GM19467 (cell line): ENCODE results near the gene UPF3A.

Source experiments
- ATAC-seq: cut with Tn5 transposase; IDR thresholded peaks from one replicate; pipeline ENCODE4 v1.9.1; 2021; ENCODE audit warnings: mild to moderate bottlenecking, moderate library complexity; ENCODE audit not compliant: unreplicated experiment

UPF3A gene

DNA sequence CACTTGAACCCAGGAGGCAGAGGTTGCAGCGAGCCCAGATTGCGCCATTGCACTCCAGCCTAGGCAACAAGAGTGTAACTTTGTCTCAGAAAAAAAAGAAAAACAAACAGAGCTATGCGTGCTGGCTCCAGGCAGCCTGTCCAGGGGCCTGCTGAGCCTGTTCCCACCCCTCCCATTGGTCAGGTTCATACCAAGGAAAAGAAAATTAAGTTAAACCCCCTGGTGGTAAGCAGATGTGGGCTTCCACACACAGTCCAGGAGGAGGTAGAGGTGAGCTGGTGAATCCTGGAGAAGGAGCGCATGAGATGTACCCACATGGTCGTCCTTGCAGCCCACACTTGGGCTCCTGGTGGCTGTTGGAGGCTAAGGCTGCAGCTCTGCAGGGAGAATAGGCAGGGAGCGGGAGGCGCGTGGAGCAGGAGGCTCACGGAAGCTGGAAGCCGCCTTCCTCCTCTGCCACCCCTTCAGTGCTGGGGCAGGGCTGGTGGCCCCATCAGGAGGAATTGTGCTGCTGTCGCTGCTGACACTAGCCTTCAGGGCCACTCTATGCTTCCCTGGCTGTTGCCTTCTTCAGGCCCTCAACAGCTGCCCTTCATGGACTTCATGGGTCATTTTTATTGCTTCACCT lies 22.4 kb downstream of the UPF3A start:
- ATAC-seq = no peak

DNA sequence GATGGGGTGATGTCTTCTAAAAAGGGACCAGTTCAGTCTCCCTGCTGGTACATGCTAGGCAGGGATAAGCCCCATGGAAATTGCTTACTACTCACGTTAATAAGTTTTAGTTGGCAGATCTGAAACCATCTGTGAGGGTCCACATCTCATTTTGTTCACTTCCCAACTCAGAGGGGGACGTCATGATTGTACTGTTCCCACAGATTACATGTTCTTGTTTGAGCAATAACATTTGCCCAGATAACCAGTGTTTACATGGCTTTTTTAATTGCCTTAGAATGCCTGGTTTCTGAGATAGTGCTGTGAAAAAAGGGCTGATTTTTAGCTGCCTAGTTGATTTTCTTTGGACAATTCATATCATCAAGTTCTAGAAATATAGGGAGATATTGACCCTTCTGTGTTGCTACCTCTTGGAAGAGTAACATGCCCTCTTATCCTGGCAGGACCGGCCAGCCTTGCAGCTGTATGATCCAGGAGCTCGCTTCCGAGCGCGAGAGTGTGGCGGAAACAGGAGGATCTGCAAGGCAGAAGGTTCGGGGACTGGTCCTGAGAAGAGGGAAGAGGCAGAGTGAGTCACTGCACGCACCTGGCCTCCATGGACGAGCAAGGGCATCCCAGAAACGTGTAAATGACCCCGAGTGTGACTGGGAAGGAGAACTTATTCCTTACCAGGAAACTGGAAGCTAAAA lies 23.1 kb downstream of the UPF3A start:
- ATAC-seq = no peak

DNA sequence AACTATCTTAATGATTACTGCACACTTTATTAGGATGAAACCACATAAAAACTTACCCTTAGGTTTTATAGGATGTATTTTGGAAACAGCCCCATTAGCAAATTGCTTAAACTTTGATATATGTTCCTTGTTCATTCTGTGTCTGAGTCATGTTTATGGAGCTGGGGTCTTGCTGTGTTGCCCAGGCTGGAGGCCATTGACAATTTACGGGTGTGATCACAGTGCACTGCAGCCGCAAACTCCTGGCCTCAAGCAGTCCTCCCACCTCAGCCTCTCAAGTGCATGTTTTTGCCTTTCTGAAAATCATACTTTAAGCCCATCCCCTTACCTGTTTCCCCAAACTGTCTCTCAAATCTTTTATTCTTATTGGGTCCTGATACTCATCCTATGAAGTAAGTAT lies 27.7 kb downstream of the UPF3A start:
- no peak for ATAC-seq

DNA sequence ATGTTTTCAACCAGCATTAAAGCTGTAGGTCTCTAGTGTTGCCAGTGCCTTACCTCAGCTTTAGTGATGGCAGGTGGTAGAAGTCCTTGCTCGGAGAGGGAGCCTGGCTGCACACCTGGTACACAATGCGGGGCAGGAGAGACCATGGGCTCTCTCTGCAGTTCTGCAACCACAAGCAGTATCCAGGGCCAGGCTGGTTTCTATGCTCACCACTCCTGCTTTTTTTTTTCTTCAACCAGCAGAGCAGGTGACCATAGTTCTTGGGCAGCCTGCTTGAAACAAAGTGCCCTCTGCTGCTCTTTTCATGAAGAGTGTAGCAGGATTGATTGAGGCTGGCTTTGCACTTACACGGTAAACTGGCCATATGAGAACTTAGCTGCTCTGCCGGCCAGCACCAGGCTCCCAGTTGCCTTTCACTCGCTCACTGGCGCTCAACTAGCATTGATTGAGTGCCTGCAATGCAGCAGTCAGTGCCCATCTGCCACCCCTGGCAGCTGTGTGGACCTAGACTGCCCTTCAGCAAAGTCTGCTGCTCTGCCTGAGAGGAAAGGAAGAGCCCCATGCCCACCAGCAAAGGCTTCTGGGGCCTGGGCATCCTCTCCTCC lies 28.5 kb downstream of the UPF3A start:
- ATAC-seq = no peak

DNA sequence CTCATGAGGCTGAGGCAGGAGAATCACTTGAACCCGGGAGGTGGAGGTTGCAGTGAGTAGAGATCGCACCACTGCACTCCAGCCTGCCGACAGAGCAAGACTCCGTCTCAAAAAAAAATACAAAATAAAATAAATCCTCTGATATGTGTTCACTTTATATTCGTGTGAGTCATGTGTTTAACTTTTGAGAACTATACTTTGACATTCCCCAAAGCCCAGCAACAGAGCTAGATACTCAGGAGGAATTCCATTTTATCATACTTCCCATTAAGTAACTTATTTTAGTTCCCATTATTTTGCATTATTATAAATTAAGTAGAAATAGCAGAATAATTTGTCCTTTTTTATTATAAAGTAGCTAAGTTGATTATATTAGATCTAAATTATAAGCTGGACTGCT lies 29.6 kb downstream of the UPF3A start:
- ATAC-seq = no peak

DNA sequence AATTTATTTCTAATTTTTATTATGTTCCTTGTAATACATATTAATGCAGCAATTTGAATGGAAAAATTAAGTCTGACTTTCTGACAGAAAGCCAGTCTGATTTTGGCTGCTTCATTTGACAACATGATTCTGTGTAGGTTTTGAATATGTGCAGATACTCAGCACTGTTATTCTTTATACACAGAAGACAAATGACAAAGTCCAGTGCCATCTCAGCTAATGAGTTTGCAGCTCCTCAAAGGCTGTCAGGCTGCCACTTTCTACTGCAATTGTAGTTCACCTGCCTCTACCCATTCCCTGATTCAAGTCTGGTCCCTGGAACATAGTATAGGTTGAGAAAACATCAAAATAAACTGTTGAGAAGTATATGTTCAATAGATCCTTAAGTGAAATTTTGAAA lies 30.0 kb downstream of the UPF3A start:
- ATAC-seq = no peak

DNA sequence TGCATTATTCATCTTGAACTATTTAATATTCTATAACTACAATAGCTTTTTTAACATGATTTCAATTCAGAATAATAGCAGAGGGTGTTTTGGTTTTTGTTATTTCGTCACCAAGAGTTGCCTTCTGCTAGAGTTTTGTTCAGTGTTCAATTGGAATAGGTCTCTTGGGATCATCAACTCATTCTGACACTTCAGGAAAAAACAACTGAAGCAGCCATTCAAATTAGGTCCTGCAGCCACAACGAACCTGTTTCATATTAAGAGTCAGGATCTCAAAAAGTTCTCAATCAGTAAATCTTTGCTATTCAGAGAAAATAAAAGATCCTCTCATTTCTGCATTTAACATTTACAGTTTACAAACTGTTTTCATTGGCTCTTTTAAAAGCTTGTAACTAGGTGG lies 30.5 kb downstream of the UPF3A start:
- ATAC-seq = no peak

DNA sequence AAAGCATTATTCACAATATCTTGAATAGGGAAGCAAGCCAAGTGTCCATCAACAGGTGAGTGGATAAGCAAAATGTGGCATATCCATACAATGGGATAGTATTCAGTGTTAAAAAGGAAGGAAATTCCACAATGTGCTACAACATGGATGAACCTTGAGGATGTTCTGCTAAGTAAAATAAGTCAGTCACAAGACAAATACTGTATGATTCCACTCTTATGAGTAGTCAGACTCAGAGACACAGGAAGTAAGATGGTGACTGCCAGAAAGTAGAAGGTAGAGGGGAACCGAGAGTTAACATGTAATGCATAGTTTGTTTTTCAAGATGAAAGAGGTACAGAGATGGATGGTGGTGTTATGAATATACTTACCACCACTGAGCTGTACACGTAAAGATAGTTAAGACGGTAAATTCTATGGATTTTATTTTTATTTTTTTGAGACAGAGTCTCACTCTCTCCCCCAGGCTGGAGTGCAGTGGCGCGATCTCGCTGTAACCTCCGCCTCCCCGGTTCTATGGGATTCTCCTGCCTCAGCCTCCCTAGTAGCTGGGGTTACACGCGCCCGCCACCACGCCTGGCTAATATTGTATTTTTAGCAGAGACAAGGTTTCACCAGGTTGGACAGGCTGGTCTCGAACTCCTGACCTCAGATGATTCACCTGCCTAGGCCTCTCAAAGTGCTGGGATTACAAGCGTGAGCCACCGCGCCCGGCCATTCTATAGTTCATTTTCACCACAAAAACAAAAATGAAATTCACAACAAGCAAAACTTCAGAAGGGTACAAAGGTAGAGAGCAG lies 31.9 kb downstream of the UPF3A start:
- no peak for ATAC-seq

DNA sequence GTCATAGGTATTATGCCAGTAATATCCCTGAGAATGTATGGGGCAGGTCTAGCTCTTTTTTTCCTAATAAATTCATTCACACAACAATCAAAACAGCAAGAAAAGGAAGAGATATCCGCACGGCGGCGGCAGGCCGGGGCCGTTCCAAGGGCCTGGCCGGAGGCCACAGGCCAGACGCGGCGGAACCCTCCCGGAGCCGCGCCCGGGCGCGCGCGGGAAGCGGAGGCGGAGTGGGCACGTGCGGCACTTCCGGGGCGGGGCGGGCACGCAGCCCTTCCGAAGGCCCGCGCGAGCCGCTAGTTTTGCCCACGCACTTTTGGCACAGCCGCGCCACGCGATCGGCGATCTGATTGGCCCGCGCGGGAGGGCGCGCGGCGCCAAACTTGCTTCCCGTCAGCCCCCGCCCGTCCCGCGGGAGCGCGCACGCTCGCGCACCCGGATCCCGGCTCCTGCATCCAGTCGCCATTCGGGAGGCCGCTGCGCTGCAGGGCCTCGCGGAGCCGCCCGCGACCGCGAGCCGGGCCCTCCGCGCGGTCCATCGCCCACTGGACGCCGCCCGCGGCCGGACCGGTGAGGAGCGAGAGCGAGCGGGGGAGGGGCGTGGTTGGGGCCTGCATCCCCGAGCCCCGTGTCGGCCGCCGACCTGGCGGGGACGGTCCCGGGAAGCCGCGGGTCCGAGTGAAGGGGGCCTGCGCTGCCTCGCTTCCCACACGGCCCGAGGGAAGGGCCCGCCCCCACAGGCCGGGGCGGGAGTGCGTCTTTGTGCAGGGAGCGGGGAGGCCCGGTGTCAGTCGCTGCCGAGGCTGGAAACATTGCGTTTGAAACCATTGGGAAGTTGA lies 32.9 kb downstream of the UPF3A start, which contains the start of gene CHAMP1:
CHAMP1 (plus strand) TSS at position 430 of the 839 bp plus-strand sequence. CDS start 9,340 bp downstream, outside the sequence.
- peak; percentile 84 for ATAC-seq

DNA sequence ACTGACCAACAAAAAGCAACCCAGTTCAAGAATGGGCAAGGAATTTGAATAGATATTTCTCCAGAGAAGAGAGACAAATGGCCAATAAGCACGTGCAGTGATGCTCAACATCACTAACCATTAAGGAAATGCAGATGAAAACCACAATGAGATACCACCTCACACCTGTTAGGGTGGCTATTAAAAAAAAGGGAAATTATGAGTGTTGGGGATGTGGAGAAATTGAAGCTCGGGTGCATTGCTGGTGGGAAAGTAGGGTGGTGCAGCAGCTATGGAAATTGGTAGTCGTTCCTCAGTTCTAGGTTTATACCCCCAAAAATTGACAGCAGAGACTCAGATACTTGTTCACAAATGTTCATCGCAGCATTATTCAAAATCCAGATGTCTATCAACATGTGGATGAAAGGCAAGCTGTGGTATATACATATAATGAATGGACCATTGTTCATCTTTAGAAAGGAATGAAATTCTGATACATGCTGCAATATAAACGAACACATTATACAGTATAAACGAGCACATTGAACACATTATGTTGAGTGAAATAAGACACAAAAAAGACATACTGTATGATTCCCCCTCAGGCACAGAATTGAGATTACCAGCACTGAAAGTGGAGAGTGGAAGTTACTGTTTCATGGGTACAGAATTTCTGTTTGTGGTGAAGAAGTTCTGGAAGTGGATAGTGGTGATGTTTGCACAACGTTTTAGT lies 33.8 kb downstream of the UPF3A start:
- ATAC-seq = no peak

DNA sequence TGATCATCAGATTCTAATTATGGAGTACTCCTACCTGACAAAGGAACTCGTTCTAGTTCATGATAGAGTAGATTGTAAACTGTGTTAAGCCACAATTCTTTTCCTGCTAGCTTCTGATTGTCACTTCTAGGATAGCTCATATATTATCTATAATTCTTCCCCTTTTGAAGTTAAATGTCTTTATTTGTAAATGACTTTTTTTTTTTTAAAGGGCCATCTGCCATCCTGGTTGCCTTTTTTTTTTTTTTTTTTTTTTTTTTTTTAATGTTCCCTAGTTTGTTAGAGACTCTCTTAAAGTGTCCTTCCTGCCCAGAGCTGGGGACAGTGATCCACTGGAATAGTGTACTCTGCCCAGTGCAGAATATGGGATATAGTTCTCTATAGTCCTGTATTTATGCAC lies 37.2 kb downstream of the UPF3A start:
- no peak for ATAC-seq

DNA sequence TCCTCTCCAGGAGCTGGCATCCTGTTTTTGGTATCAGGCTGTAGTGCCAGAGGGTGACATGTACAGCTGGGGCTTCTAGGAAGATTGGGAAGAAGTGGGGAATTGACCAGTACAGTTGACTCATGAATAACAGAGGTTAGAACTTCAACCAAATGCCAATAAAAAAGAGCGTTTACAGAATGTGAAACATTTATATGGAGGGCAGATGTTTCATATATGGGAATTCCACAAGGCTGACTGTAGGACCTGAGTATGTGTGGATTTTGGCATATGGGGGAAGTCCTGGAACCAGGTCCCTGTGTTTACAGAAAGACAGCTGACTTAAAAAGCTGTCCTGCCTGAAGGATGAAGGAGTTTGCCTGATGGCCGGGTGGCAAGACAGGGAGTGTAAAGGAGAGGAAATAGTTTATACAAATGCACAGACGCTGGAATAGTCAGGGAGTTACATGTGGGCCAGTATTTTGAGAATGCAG lies 38.1 kb downstream of the UPF3A start:
- ATAC-seq = no peak

DNA sequence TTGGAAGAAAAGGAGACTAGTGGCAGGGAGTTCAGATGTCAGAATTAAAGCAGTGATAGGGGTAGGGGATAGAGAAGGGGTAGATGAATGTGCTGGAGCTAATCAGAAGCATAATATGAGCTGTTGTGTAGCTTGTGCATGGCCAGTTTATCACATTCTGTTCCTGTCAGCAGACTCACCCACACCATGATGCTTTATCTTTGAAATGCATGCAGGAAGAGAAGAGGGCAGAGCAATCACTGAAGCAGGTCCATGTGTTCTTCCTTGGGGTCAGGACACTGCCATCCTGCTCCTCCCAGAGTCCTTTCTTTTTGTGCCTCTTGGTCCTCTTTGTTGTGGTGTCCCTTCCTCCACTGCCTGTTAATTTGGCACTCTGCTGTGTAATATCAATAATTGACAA lies 38.7 kb downstream of the UPF3A start:
- ATAC-seq = no peak

DNA sequence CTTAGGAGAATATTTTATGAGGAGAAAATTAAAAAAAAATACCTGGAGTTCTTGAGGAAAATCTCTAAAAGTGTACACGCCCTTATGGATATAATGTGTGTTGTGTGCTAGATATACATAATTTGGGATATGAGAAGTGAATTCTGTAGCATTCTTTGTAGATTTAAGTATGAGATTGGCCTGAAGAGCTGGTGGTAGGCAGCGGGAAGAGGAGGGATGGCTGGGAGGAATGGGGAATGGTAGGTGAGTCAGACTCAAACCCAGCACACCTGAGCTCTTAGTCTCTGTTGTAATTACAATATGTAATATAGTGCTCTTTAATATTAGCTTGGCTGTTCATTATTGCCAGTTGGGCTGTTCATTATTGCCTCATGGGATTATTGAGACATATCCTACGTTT lies 39.9 kb downstream of the UPF3A start:
- ATAC-seq = no peak

DNA sequence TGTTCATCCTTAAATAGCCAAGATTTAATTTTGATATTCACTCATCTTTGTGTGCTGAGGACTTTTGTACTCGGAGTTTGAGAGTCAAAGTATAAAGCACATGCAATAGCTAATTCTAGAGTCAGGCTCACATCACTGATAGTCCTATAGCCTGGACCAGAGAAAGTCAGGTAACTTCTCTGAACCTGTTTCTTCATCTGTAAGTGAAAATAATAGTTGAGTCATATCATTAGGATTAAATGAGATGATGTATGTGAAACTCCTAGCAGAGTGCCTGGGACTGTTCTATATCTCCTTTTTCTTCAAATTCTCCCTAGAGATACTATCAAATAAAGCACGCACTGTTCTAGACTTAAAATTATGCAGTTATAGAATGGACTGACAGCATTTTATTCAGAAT lies 41.9 kb downstream of the UPF3A start:
- no peak for ATAC-seq

DNA sequence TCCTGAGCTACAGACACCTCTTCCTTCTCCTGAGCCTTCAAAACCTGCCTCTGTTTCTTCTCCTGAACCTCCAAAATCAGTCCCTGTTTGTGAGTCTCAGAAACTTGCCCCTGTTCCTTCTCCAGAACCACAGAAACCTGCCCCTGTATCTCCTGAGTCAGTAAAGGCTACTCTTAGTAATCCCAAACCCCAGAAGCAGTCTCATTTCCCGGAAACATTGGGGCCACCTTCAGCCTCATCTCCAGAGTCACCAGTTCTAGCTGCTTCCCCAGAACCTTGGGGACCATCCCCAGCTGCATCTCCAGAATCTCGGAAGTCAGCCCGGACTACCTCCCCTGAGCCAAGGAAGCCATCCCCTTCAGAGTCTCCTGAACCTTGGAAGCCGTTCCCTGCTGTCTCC lies 42.9 kb downstream of the UPF3A start:
- ATAC-seq = no peak

DNA sequence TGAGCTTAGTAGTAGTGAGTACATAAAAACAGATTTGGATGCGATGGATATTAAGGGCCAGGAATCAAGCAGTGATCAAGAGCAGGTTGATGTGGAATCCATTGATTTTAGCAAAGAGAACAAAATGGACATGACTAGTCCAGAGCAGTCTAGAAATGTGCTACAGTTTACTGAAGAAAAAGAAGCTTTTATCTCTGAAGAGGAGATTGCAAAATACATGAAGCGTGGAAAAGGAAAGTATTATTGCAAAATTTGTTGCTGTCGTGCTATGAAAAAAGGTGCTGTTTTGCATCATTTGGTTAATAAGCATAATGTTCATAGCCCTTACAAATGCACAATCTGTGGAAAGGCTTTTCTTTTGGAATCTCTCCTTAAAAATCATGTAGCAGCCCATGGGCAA lies 44.3 kb downstream of the UPF3A start:
- ATAC-seq = no peak

DNA sequence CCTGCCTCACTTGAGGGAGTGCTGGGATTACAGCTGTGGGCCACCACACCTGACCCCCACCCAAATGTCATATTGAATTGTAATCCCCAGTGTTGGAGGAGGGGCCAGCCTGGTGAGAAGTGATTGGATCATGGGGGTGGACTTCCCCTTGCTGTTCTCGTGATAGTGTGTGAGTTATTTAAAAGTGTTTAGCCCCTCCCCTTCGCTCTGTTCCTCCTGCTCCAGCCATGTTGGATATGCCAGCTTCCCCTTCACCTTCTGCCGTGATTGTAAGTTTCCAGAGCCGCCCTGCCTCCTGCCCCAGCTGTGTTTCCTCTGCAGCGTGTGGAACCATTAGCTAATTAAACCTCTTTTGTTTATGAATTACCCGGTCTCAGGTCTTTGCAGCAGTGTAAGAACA lies 46.6 kb downstream of the UPF3A start:
- ATAC-seq = no peak

DNA sequence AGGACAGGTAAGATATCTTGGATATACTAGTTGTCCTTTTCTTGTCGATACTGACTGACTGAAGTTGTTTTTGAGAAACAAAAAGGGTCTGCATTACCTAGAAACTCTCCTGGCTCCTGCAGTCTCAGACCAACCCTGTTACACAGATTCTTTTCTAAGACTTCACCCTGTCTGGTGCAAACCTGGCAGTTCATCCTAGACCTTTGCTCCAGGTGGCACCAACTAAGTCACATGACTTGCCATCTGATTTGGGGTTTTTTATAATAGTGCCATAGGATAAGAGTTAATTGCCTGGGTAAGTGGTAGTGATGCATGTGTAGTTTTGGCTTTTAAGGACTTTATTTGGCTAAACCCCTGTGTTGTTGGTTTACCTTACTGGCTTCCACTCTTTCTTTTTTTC lies 47.2 kb downstream of the UPF3A start:
- ATAC-seq = no peak

DNA sequence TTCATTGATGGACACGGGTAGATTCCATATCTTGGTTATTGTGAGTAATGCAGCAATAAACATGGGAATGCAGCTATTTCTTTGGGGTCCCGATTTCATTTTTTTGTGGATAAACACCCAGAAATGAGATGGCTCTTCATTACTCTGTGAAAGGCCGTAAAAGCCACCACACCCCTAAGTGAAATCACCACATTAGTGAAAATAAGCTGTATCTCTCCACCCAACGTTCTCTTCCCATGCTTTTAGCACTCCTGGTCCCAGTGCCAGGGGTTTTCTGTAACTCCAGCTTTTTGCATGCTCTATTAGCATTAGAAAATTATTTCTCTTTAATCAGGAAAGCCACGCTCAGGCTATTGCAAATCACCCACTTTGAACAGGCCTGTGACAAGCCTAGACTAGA lies 48.7 kb downstream of the UPF3A start:
- ATAC-seq = no peak
